SU-DHL-6 (cell line): Measurements from ENCODE around the gene ESR1.

ENCODE experiments used
- CTCF ChIP-seq: fragments of 200-600 bp; sonication (generic); IDR thresholded peaks from one replicate; pipeline ENCODE4 v1.5.1; 2017; ENCODE audit warnings: antibody characterized with exemption, mild to moderate bottlenecking, low read length, moderate library complexity; ENCODE audit not compliant: insufficient read depth, poor library complexity, severe bottlenecking
- EZH2phosphoT487 ChIP-seq: fragments of 200-600 bp; sonication (generic), shearing (Covaris generic); conservative IDR thresholded peaks from 2 replicates; pipeline ENCODE4 v1.6.1; 2018; ENCODE audit warnings: mild to moderate bottlenecking, antibody characterized with exemption, low read length, moderate library complexity, mixed read lengths

- TF ChIP-seq CTCF (no peak), EZH2phosphoT487 (no peak)
These were observed 312.3 kb downstream of the ESR1 start for GRCh38 chr6:152119831-152120230.
